DMS53 (cell line): ENCODE results near the gene MTARC2.
"Not testable (repeated sequence)": the region's sequence is repeated elsewhere in the genome, so short reads cannot be mapped to it uniquely, and the experiment has no call there.

Experiments used
- DNase-seq: peaks from one replicate; lab custom pipeline; 2025; lab: John Stamatoyannopoulos, UW

Gene MTARC2

DNA sequence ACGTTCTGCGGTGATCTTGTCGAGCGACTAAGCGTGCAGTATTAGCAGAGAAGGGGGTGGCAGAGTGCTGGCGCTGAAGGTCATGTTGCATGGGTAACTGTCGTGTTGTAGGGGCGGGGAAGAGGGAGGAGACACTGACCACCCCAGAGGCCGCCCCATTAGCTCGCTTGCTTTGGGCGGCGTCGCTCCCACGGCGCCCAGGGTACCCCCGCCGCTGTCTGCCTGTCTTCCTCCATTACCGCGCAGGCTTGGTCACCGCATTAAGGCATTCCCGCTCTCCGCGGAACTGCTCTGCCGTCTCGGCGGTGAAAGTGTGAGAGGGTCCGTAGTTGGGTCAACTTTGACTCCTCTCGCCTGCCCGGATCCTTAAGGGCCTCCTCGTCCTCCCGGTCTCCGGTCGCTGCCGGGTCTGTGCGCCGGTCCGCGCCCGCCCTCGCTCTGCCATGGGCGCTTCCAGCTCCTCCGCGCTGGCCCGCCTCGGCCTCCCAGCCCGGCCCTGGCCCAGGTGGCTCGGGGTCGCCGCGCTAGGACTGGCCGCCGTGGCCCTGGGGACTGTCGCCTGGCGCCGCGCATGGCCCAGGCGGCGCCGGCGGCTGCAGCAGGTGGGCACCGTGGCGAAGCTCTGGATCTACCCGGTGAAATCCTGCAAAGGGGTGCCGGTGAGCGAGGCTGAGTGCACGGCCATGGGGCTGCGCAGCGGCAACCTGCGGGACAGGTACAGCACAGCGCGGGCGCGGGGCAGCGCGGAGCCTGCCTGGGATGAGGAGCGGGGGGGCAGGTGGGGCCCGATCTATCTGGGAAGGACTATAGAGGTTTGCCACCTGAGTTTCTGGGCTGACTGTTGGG lies at the start of gene MTARC2:
TSS of gene MTARC2 (plus strand) at position 234 of the 846 bp plus-strand sequence. CDS start at position 444, 210 bp downstream.
- DNase-seq: peak; percentile 78

DNA sequence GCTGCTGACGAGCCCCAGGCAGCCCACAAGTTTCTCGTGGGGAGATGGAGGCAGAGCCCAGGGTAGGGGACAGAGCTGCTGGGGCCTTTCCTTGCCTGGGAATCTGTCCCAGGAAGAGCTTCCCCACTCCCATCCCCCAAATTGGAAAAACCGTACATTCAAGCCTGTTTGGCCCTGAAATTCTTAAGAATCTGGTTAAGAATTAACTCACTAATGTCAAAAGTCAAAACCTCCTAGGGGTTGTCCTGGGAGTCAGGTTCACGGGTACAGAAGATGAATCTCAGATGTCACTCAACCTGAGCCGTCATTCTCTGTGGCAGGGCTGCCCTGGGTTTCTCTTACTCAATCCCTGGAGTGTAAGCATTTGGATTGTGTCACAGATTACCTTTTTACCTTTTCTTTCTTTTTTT lies 49.5 kb upstream of the MTARC2 start:
- DNase-seq: no peak

DNA sequence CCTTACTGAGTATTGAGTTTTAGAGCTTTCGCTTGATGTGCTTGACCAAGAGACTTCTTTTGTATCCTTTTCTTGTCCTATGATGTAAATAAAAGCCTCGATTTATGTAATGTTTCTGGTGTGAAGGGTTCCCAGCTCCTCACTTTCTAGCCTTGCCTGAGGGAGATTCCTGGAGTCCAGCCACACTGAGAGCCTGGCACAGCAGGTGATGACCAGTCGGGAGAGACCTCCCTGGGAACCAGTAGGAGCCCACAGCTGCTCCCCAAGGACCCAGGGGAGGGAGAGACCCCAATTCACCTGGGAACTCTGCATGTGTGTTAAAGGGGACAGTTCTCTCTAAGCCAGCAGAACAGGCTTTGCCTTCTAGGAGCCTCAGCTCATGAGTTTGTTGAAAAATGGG lies 49.1 kb upstream of the MTARC2 start:
- no peak for DNase-seq

GRCh38 chr1:220700556-220701179 lies 47.5 kb upstream of the MTARC2 start:
- DNase-seq: no peak

- DNase-seq: no peak
Observed at GRCh38 chr1:220701974-220702373, 46.1 kb upstream of the MTARC2 start.

- no peak for DNase-seq
Observed at GRCh38 chr1:220702733-220703270, 45.3 kb upstream of the MTARC2 start.

DNA sequence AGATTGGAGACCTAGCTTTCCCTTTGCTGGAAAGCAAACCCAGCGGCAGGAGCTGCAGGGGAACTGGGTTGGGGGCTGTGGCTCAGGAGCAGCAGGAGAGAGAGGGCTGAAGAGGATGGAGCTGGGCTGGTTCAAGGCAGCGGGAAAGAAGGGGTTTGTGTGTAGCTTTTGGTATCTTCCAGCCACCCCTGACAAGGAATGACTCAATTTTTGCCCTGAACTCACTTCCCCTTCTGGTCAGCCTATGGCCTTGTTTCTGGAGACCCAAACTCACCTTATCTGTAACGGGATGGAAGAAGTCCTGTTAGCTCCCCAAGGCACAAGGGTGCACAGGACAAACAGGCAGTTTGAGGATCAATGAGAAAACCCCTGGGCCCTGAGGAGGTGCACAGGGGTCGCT lies 44.8 kb upstream of the MTARC2 start:
- DNase-seq: no peak

DNA sequence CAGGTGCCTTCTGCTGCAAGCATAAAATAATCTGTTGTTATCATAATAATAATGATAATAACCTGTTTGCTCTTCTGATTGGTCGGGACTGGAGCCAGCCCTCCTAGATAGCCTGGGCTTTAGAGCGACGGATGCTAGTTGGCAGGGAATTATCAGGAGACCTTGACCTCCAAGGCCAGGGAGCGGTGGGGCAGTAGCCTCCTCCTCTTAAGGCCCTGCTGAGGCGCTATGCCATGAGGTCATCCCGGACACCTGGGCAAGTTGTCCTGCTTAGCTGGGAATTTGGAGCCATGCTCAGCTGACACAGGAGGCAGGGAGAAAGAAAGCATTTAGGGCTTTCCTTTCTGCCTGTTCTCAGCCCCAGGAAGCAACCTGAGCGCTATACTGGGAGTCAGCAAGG lies 42.3 kb upstream of the MTARC2 start:
- DNase-seq: no peak

- no peak for DNase-seq
Observed at GRCh38 chr1:220706480-220706879, 41.6 kb upstream of the MTARC2 start.

DNA sequence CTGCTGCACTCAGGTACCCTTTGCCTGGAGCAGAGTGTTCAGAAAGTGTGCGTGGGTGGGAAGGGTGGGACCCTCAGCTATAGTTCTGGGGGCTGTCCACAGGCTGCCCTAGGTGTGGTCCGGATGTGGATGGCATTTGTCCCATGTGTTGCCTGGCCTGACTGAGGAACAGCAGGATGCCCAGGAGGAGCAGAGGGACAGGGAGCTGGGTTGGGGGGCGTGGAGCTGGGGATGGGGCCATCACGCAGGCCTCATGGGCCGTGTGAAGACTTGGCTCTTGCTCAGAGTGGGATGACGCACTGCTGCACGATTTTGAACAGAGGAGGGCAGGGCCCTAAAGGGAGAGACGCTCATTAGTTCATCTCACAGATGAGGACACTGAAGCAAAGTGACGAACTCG lies 41.0 kb upstream of the MTARC2 start:
- DNase-seq: no peak

- DNase-seq: no peak
Observed at GRCh38 chr1:220708244-220708643, 39.9 kb upstream of the MTARC2 start.

DNA sequence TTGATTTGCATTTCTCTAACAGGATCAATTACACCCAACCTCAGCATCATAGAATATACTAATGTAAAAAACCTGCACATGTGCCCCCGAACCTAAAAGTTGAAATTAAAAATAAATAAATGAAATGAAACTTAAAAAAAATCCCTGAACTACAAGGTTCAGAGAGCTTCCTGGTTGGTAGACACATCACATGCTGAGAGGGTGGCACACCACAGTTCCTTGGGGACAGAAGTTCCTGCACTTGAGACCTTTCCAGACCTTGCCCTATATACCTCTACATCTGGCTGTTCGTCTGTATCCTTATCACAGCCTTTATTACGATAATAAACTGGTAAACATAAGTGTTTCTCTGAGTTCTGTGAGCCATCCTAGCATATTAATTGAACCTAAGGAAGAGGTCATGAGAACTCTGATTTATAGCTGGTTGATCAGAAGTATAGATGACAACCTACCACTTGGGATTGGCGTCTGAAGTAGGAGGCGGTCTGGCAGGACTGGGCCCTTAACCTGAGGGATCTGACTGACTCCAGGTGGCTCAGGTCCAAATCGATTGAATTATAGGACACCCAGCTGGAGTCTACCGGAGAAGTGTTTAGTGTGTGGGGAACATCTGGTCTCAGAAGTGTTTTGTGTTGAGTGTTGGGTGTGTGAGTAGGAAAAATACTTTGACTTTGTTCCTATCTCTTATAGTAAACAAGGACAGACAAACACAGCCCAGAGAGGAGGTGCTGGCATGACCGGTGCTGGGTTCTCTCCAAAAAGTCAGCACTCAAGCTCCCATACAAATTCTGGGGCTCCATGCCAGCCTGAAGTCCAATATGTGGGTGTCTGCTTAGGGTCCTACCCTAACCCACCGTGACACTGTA lies 39.0 kb upstream of the MTARC2 start:
- DNase-seq: no peak

DNA sequence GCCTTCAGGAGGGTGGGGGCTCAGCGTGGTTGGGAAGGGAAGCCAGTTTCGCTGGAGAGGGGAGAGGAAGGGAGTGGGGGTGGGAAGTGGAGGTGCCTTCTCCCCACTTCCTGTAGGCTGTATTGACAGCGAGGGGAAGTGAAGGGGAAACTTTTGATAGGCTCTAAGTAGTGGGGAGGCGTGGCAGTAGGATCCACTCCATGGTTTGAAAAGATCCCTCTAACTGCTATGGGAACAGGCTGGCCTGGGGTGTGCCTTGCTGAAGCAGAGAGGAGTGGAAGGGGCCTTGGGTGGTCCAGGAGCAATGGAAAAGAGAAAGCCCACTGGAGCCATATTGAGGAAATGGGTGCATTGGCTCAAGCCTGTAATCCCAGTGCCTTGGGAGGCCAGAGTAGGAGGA lies 37.8 kb upstream of the MTARC2 start:
- no peak for DNase-seq

DNA sequence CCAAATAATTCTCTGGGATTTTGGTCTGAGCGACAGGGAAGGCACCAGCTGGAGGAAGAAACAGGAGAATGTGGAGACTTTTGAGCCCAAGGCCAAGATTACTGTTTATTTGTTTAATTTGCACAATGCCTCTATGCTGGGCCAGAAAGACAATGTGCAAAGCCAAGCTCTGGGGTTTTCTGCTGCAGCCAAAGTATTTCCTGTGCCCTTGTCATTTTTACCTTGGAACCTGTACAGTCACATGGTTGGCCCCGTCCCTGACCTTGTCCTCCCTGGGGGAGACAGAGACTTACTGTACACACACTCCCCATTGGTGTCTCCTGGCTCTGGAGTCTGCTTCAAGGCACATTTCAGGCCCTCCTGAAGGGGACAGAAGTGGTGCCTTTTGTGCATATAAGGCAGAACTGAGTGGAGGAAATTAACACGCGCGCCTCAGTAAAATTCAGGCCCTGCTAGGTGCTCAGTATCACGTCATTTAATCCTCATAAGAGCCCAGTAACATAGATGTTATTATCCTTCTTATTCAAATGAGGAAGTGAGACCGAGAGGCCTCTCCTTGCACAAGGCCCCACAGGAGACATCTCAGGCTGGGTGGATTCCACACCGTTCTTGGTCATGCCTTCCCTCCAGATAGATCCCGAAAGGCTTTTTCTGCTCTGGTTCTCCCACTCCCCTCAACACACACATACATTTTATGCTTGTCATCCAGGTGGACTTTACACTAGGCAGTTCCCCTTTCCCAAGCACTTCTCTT lies 36.9 kb upstream of the MTARC2 start:
- no peak for DNase-seq

- DNase-seq: not testable (repeated sequence)
Observed at GRCh38 chr1:220715986-220716385, 32.1 kb upstream of the MTARC2 start.

DNA sequence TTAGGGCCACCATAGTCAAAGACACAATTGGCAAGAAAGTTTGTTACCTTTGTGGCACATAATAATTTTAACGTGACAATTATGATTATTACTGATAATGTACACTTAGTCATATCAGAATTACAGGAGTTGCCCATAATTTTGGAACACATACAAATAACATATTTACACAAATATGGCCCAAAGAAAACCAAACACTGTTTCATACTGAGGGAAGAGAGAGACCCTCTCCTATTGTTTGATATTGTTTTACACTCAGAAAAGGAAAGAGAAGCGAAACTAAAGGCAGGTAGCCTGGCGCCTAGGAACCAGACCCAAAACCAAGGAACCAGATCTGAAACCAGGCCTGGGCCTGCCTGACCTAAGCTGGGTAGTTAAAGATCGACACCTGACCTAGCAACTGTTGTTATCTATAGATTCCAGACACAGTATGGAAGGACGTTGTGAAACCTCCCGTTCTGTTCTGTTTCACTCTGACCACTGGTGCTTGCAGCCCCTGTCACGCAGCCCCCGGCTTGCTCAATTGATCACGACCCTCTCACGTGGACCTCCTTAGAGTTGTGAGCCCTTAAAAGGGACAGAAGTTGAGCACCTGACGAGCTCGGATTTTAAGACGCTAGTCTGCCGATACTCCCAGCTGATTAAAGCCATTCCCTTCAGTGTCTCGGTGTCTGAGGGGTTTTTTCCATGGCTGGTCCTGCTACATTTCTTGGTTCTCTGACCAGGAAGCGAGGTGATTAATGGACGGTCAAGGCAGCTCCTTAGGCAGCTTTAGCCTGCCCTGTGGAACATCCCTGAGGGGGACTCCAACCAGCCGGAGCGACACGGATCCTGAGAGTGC lies 30.1 kb upstream of the MTARC2 start:
- DNase-seq: no peak

DNA sequence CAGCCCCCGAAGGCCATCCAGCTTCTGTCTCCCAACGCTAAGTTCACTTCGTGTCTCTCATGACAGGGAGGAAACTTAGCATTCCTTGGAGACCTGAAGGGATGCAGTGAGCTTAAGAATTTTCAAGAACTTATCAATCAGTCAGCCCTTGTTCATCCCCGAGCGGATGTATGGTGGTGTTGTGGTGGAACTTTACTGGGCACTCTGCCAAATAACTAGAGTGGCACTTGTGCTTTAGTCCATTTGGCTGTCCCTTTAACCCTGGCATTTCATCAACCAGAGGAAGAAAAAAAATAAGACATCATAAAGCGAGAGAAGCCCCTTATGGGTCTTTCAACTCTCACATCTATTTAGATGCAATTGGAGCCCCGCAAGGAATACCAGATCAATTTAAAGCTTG lies 26.9 kb upstream of the MTARC2 start:
- DNase-seq: peak; percentile 18

- peak; percentile 34 for DNase-seq
Observed at GRCh38 chr1:220726634-220727033, 21.5 kb upstream of the MTARC2 start.

DNA sequence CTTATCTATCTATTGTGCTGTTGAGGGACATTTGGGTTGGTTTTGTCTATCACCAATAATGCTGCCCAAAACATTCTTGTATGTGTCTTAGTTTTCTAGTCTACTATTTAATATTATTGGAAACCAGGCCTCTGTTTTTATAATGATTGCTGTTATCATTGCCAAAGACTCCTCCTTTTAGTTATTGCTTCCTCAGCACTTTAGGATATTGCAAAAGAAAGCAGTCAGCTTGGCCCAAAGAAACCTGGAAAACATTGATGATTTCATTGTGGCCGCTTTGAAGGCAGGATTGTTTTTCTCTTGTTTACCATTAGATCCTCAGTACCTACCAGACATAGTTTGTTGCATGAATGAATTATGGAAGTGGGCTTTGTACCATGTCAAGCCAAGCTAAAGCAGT lies 20.6 kb upstream of the MTARC2 start:
- no peak for DNase-seq

DNA sequence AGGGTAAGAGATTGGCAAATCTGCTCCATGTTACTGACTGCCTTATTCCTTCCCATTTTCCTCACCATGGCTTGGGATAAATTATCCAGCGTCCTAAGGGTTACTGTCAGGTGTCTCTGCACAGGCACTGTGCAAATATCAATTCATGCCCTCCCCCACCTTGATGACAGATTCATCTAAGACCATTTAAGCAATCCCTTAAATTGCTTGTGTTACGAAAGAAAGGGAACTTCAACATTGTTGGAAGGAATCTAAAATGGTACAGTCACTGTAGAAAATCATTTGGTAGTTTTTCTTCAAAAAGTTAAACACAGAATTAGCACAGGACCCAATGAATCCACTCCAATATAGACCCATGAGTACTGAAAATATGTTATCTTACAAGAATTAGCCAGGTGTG lies 17.6 kb upstream of the MTARC2 start:
- no peak for DNase-seq

DNA sequence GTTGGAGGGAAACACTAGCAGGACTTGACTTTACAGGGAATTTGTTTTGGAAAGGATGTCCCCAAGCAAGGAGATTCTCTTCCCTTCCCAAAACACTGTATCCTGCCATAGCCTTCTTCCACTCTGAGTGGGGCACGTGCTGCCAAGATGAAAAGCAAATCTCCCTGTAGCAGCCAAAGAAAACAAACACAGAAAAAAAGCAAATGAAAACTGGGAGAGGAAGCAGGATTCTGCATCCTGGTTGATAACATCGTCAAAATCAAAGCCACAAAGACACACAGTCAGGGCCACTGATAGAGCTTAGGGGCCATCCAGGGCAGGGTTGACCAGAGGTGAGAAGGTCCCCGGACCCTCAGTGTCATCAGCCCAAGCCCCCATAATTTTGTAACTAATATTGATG lies 16.0 kb upstream of the MTARC2 start:
- DNase-seq: peak; percentile 24
